Loucy (cell line): ENCODE measurements around the gene PCSK9.

Experiments
- H2AFZ ChIP-seq: fragments of 200-600 bp; sonication (generic); 2 replicates; pipeline ENCODE4 v1.6.0; 2016; ENCODE audit warnings: antibody characterized with exemption, mild to moderate bottlenecking, low read length, moderate library complexity
- H3F3A ChIP-seq: fragments of 200-600 bp; 2 replicates; pipeline ENCODE4 v1.6.0; 2016; ENCODE audit warnings: antibody characterized with exemption, low read depth, mild to moderate bottlenecking
- H3K27me3 ChIP-seq: fragments of 200-600 bp; sonication (generic); 2 replicates; pipeline ENCODE4 v1.6.1; 2014; ENCODE audit warnings: low read length, mild to moderate bottlenecking; ENCODE audit not compliant: insufficient read depth, poor library complexity, severe bottlenecking
- H3K36me3 ChIP-seq: fragments of 200-600 bp; sonication (generic); 2 replicates; pipeline ENCODE4 v1.6.1; 2016; ENCODE audit warnings: low read length; ENCODE audit not compliant: insufficient read depth
- H3K4me1 ChIP-seq: fragments of 200-600 bp; sonication (generic); 2 replicates; pipeline ENCODE4 v1.5.1; 2014; ENCODE audit warnings: low read length, mild to moderate bottlenecking; ENCODE audit not compliant: insufficient read depth, poor library complexity, severe bottlenecking
- H3K4me2 ChIP-seq: fragments of 200-600 bp; sonication (generic); 2 replicates; pipeline ENCODE4 v1.6.0; 2014; ENCODE audit warnings: antibody characterized with exemption, low read length, low read depth, mild to moderate bottlenecking; ENCODE audit not compliant: poor library complexity, severe bottlenecking
- H3K4me3 ChIP-seq: fragments of 200-600 bp; sonication (generic); 2 replicates; pipeline ENCODE4 v1.5.1; 2014; ENCODE audit warnings: low read length, mild to moderate bottlenecking, mixed read lengths; ENCODE audit not compliant: poor library complexity, severe bottlenecking
- H3K79me2 ChIP-seq: fragments of 200-600 bp; sonication (generic); 2 replicates; pipeline ENCODE4 v1.6.1; 2014; ENCODE audit warnings: low read length; ENCODE audit not compliant: insufficient read depth
- H3K9ac ChIP-seq: fragments of 200-600 bp; sonication (generic); 2 replicates; pipeline ENCODE4 v1.6.0; 2014; ENCODE audit warnings: mild to moderate bottlenecking, low read depth, low read length, moderate library complexity; ENCODE audit not compliant: poor library complexity, severe bottlenecking
- H3K9me2 ChIP-seq: fragments of 200-600 bp; sonication (generic); replicated peaks from 2 replicates; pipeline ENCODE4 v1.6.1; 2016; ENCODE audit warnings: low read depth, low read length, mixed read lengths
- H3K9me3 ChIP-seq: fragments of 200-600 bp; sonication (generic); 2 replicates; pipeline ENCODE4 v1.6.1; 2014; ENCODE audit warnings: mild to moderate bottlenecking, antibody characterized with exemption, low read length, low read depth; ENCODE audit not compliant: insufficient read depth
- H4K20me1 ChIP-seq: fragments of 200-600 bp; sonication (generic); 2 replicates; pipeline ENCODE4 v1.6.0; 2014; ENCODE audit warnings: antibody characterized with exemption, low read length, mild to moderate bottlenecking; ENCODE audit not compliant: insufficient read depth, poor library complexity, severe bottlenecking
- CTCF ChIP-seq: fragments of 200-600 bp; sonication (generic); conservative IDR thresholded peaks from 2 replicates; pipeline ENCODE4 v1.5.1; 2014; ENCODE audit warnings: mild to moderate bottlenecking, antibody characterized with exemption, low read length
- EZH2phosphoT487 ChIP-seq: fragments of 200-600 bp; IDR thresholded peaks from 2 replicates; pipeline ENCODE4 v1.6.1; 2018; ENCODE audit warnings: antibody characterized with exemption, mild to moderate bottlenecking, moderate library complexity, borderline replicate concordance

PCSK9 gene

GRCh38 chr1:55057956-55058298, 18.6 kb downstream of the PCSK9 start:
- H3K9me2 ChIP-seq, result no peaks in the 10 kb centered on the region
- H3F3A ChIP-seq, result no peaks in the 10 kb centered on the region
- no peak overlapping the region for H3K4me3 ChIP-seq
- no peaks in the 10 kb centered on the region for H4K20me1 ChIP-seq
- H2AFZ ChIP-seq, result no peak overlapping the region
- no peak overlapping the region for H3K9ac ChIP-seq
- no peaks in the 10 kb centered on the region for H3K4me1 ChIP-seq
- no peaks in the 10 kb centered on the region for H3K36me3 ChIP-seq
- no peaks in the 10 kb centered on the region for H3K79me2 ChIP-seq
- no peak overlapping the region for H3K4me2 ChIP-seq
- H3K27me3 ChIP-seq, result no peaks in the 10 kb centered on the region
- H3K9me3 ChIP-seq, result no peaks in the 10 kb centered on the region
- TF ChIP-seq CTCF (no peak), EZH2phosphoT487 (no peak)

GRCh38 chr1:55059302-55060132, 20.2 kb downstream of the PCSK9 start:
- no peak overlapping the region for H2AFZ ChIP-seq
- TF ChIP-seq CTCF, result no peak
- no peak for TF ChIP-seq EZH2phosphoT487
- H3K9me2 ChIP-seq, result no peaks in the 10 kb centered on the region
- no peaks in the 10 kb centered on the region for H3K79me2 ChIP-seq
- no peaks in the 10 kb centered on the region for H4K20me1 ChIP-seq
- no peaks in the 10 kb centered on the region for H3K27me3 ChIP-seq
- H3K9ac ChIP-seq, result no peak overlapping the region
- H3K36me3 ChIP-seq, result no peaks in the 10 kb centered on the region
- H3K9me3 ChIP-seq, result no peaks in the 10 kb centered on the region
- no peaks in the 10 kb centered on the region for H3F3A ChIP-seq
- no peak overlapping the region for H3K4me2 ChIP-seq
- H3K4me3 ChIP-seq, result no peak overlapping the region
- no peaks in the 10 kb centered on the region for H3K4me1 ChIP-seq

- TF ChIP-seq EZH2phosphoT487, result no peak
- no peaks in the 10 kb centered on the region for H3K27me3 ChIP-seq
- no peak overlapping the region for H3K9ac ChIP-seq
- H2AFZ ChIP-seq, result no peak overlapping the region
- no peaks in the 10 kb centered on the region for H3K9me3 ChIP-seq
- no peak overlapping the region for H3K4me2 ChIP-seq
- no peaks in the 10 kb centered on the region for H3K36me3 ChIP-seq
- no peaks in the 10 kb centered on the region for H3K79me2 ChIP-seq
- no peaks in the 10 kb centered on the region for H3K9me2 ChIP-seq
- H3K4me1 ChIP-seq, result no peaks in the 10 kb centered on the region
- no peaks in the 10 kb centered on the region for H4K20me1 ChIP-seq
- no peak overlapping the region for H3K4me3 ChIP-seq
- no peaks in the 10 kb centered on the region for H3F3A ChIP-seq
Measured at GRCh38 chr1:55060133-55060999, 21.0 kb downstream of the PCSK9 start.
